ENCODE results near the gene COTL1. TPM values are rescaled to one million over a fixed set of nuclear protein-coding genes. Genes with fewer than 3 reads are reported as not detected.
"Not testable (repeated sequence)": the region's sequence is repeated elsewhere in the genome, so short reads cannot be mapped to it uniquely, and the experiment has no call there.

Gene COTL1
- total and polyA plus RNA-seq, 2 of the 13 experiments (the other 11 are each of a cell fraction or from before 2014, with no cell fraction given), result 8.7 to 16.9 TPM

GRCh38 chr16:84633622-84634021 lies 15.7 kb upstream of the COTL1 start (continued):
- TF ChIP-seq, protein P1, sequence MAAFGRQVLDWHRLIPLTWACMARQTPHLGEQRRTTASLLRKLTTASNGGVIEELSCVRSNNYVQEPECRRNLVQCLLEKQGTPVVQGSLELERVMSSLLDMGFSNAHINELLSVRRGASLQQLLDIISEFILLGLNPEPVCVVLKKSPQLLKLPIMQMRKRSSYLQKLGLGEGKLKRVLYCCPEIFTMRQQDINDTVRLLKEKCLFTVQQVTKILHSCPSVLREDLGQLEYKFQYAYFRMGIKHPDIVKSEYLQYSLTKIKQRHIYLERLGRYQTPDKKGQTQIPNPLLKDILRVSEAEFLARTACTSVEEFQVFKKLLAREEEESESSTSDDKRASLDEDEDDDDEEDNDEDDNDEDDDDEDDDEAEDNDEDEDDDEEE (CRISPR knock-in tag; IDR thresholded peaks at IDR 0.05), result no peak
- TF ChIP-seq ZNF782 (CRISPR knock-in tag; IDR thresholded peaks at IDR 0.05; ENCODE audit: borderline replicate concordance) (no peak), MED1 (CRISPR knock-in tag; IDR thresholded peaks at IDR 0.05) (no peak), ZNF530 (CRISPR knock-in tag; IDR thresholded peaks at IDR 0.05; ENCODE audit: low read depth) (no peak), ZNF720 (CRISPR knock-in tag; IDR thresholded peaks at IDR 0.05) (no peak), GZF1 (CRISPR knock-in tag; IDR thresholded peaks at IDR 0.05) (no peak)

GRCh38 chr16:84632862-84633261 lies 15.0 kb upstream of the COTL1 start:
- CTCF ChIA-PET (ENCODE audit: low intra/inter-chr PET ratio, low total read pairs); FAIRE-seq; H3K27ac ChIP-seq (ENCODE audit: extremely low read length, insufficient read depth, low read length); H2AFZ ChIP-seq (ENCODE audit: low read length); DNase-seq (ENCODE audit: low spot score); POLR2A ChIA-PET; H4K20me1 ChIP-seq (ENCODE audit: insufficient read depth, low read length); H3K36me3 ChIP-seq (replicated peaks in 1 of 2; ENCODE audit: control insufficient read depth in 1 of 2, insufficient read depth in 2 of 2, low read length in 2 of 2); BruUV-seq (replicated peaks); H3K9ac ChIP-seq (ENCODE audit: insufficient read depth, low read depth, low read length); H3K4me2 ChIP-seq (ENCODE audit: low read depth, low read length); H3K4me3 ChIP-seq (replicated peaks in 1 of 3; ENCODE audit: insufficient read depth in 1 of 3, low read depth in 2 of 3, low read length in 3 of 3); intact Hi-C loops (cut with micrococcal nuclease; ENCODE audit: unreplicated experiment); in situ Hi-C loops (cut with HindIII; ENCODE audit: extremely low pct_ligation_motif_present, low pct_unique_long_range_greater_than_20kb); H3K79me2 ChIP-seq (ENCODE audit: insufficient read depth, low read length); H3K9me3 ChIP-seq (ENCODE audit: low read length); ATAC-seq: not testable (repeated sequence)
- Histone ChIP-seq H3K4me1 (ENCODE audit: insufficient read depth, low read length) (peaks cover 42% of the 10 kb centered on the region), H3K27me3 (ENCODE audit: control insufficient read depth in 1 of 2, insufficient read depth in 2 of 2, low read length in 2 of 2) (peaks cover 1 to 25% of the 10 kb centered on the region in 2 experiments; a peak in 3 of 5 replicates)
- 56% methylated on average over 7 of the region's 7 CpGs for WGBS (ENCODE audit: low lambda C conversion rate)
- TF ChIP-seq ZNF629 (CRISPR knock-in tag; conservative IDR thresholded peaks at IDR 0.05), result peak; percentile 91
- 0 out of 2 replicates have a peak, but pooled peaks have one; percentile 10 for TF ChIP-seq KDM1A (CRISPR knock-in tag; IDR thresholded peaks at IDR 0.05)
